Measurements from ENCODE around the gene UVSSA. TPM values are rescaled to one million over a fixed set of nuclear protein-coding genes. Genes with fewer than 3 reads are reported as not detected.
A peak's percentile ranks its signal among the peaks of the same experiment; 100 is the strongest.

Gene UVSSA
- total RNA-seq, 2 donors from 2014 or later, result 18.2 to 26.0 TPM

DNA sequence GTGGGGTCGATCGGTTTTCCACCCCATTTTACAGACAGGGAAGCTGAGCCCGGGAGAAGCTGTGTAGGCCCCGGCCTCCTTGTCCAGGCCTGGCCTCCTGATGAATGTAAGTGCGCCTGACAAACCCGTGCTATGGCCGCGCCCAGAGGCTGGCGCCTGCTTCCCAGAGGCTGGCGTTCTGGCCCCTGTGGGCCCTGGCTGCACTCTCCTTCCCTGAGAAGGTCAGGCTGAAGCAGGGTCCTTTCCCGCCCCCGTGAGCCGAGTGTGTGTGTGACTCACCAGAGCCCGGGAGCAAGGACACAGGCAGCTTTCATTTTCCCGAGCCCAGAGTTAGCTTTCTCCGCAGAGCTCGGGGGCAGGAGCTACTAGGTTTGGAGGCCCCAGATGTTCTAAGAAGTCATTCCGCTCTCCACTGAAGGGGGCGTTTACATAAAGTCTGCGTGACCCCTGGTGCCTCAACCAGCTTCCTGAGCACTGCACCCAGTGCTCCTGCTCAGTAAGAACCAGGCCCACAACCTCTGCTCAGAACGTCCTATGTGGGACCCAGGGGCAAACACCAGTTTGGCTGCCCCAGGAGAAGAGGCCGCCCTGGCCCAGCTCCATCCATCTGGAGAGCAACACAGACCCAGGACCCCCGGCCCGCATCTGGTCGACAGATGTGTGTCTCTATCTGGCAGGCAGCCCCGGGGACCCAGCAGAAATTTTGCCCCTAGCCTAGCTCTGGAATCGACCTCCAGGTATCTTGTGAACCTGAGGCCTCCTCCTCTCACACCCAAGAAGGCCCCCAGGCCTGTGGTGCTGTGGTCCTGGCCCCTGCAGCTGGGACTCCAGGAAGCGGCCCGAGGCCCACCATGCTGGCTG lies 13.6 kb downstream of the UVSSA start:
- TF ChIP-seq, protein P1, sequence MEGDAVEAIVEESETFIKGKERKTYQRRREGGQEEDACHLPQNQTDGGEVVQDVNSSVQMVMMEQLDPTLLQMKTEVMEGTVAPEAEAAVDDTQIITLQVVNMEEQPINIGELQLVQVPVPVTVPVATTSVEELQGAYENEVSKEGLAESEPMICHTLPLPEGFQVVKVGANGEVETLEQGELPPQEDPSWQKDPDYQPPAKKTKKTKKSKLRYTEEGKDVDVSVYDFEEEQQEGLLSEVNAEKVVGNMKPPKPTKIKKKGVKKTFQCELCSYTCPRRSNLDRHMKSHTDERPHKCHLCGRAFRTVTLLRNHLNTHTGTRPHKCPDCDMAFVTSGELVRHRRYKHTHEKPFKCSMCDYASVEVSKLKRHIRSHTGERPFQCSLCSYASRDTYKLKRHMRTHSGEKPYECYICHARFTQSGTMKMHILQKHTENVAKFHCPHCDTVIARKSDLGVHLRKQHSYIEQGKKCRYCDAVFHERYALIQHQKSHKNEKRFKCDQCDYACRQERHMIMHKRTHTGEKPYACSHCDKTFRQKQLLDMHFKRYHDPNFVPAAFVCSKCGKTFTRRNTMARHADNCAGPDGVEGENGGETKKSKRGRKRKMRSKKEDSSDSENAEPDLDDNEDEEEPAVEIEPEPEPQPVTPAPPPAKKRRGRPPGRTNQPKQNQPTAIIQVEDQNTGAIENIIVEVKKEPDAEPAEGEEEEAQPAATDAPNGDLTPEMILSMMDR (IDR thresholded peaks at IDR 0.05), result no peak
- no peak for TF ChIP-seq POLR2A (IDR thresholded peaks at IDR 0.05)
- ATAC-seq, result no peak
- Histone ChIP-seq H3K36me3 (replicated peaks in 1 of 2; ENCODE audit: insufficient read depth in 1 of 2, low read depth in 2 of 2) (peaks cover 0 to 4% of the 10 kb centered on the region in 2 donors), H3K27ac (no peak overlapping the region), H3K4me1 (peaks cover 11% of the 10 kb centered on the region), H3K9me3 (no peaks in the 10 kb centered on the region), H3K27me3 (no peaks in the 10 kb centered on the region), H3K4me3 (no peak overlapping the region)
- intact Hi-C loops (cut with DNase I), result no loop called here
- DNase-seq, result peak in 1 of 4 donors; percentile 28
- 68 to 79% methylated on average over 4 to 17 of the region's 29 CpGs for WGBS, 2 donors

DNA sequence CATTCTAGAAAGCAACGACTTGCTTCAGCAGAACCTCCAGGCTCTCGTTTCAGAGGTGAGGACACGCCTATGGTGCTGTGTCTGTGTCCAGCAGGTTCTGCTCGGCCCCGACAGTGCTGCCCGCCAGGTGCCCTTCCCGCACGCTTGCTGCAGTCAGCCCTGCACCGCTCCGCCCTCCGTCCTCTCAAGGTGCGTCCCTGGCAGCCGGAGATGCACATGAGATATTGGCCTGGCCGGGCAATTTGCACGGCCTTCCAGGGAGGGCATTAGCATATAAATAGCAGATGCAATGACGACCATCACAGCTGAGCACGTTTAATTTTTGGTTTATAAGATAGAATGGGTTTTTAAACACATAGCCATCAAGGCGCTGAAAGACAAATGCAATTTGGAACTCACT lies 14.4 kb downstream of the UVSSA start:
- DNase-seq, result no peak
- no peak for TF ChIP-seq POLR2A (IDR thresholded peaks at IDR 0.05)
- TF ChIP-seq, protein P1 (IDR thresholded peaks at IDR 0.05), result no peak
- H3K27me3 ChIP-seq, result no peaks in the 10 kb centered on the region
- WGBS, 2 donors, result 87 to 90% methylated on average over 18 of the region's 18 CpGs
- no peak overlapping the region for H3K27ac ChIP-seq
- intact Hi-C loops (cut with DNase I), result no loop called here
- peaks cover 0 to 4% of the 10 kb centered on the region in 2 donors for H3K36me3 ChIP-seq (replicated peaks in 1 of 2; ENCODE audit: insufficient read depth in 1 of 2, low read depth in 2 of 2)
- H3K9me3 ChIP-seq, result no peaks in the 10 kb centered on the region
- no peak for ATAC-seq
- no peak overlapping the region for H3K4me3 ChIP-seq
- H3K4me1 ChIP-seq, result peaks cover 12% of the 10 kb centered on the region

DNA sequence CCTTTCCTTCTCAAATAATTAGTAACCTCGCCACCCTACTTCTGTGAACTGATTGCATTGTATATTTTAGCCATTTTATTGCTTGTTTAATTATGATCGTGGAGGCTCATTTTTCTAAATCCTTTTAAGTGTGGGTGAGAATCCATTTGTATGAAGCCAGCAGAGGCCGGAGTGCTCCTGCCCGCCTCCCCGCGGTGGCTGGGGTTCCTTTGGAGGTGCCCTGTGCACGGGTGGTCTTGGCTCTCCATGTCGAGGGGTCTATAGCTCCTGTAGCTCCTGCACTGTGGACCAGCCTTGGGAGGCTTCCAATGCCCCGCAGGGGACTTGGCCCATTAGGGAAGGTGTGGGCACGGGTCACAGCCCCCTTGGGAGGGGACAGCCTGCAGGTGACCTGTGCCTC lies 15.0 kb downstream of the UVSSA start:
- Histone ChIP-seq H3K27ac (no peak overlapping the region), H3K4me3 (no peak overlapping the region), H3K27me3 (no peaks in the 10 kb centered on the region), H3K4me1 (peaks cover 12% of the 10 kb centered on the region), H3K9me3 (no peaks in the 10 kb centered on the region), H3K36me3 (replicated peaks in 1 of 2; ENCODE audit: insufficient read depth in 1 of 2, low read depth in 2 of 2) (peaks cover 0 to 4% of the 10 kb centered on the region in 2 donors)
- 71 to 91% methylated on average over 5 to 10 of the region's 10 CpGs for WGBS, 2 donors
- ATAC-seq (no peak), DNase-seq (no peak)
- TF ChIP-seq, protein P1 (IDR thresholded peaks at IDR 0.05), result no peak
- TF ChIP-seq POLR2A (IDR thresholded peaks at IDR 0.05), result no peak
- intact Hi-C loops (cut with DNase I), result no loop called here

DNA sequence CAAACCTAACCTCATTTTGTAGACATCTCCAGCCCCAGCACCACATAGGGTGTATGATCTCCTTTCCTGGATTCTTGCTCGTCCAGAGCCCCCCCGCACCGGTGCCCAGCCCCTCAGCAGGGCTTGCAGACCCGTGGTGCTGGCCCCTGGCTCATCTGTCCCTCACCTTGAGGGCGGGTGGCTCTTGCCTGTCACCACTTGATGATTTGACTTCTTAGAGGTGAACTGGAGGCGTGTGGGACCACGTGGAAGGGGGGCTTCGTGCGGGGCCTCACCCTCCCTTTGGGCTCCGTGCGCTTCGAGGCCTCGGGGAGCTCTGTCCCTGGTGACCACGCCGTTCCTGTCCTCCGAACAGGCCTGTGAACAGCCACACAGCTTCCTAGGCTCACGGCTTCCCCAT lies 15.5 kb downstream of the UVSSA start:
- ATAC-seq, result no peak
- 93 to 95% methylated on average over 13 to 17 of the region's 17 CpGs for WGBS, 2 donors
- Histone ChIP-seq H3K27me3 (no peaks in the 10 kb centered on the region), H3K4me1 (peaks cover 12% of the 10 kb centered on the region), H3K27ac (no peak overlapping the region), H3K36me3 (replicated peaks in 1 of 2; ENCODE audit: insufficient read depth in 1 of 2, low read depth in 2 of 2) (peaks cover 0 to 4% of the 10 kb centered on the region in 2 donors), H3K4me3 (no peak overlapping the region), H3K9me3 (no peaks in the 10 kb centered on the region)
- DNase-seq, result no peak
- TF ChIP-seq, protein P1 (IDR thresholded peaks at IDR 0.05), result no peak
- TF ChIP-seq POLR2A (IDR thresholded peaks at IDR 0.05), result no peak
- intact Hi-C loops (cut with DNase I), result no loop called here

DNA sequence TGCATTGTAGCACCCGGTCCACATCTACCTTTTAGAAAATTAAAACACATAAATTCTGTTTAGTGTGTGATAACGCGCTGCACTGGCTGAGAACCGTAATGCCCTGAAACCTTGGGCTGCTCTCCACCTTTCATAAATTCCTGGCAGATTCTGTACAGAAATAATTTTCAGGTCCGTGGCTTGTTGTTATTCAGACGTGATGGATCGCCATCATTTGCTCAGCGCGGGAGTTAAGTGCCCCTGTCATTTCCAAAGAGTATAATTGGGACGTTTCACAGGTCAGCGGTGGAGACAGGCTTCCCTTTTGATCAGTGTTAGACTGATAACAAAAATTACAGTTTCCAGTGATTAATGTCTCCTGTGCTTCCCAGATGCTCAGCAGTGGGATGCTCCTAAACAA lies 16.5 kb downstream of the UVSSA start:
- ATAC-seq (no peak), DNase-seq (no peak)
- intact Hi-C loops (cut with DNase I), result no loop called here
- Histone ChIP-seq H3K27me3 (no peaks in the 10 kb centered on the region), H3K27ac (no peak overlapping the region), H3K9me3 (no peaks in the 10 kb centered on the region), H3K4me3 (no peak overlapping the region), H3K4me1 (peaks cover 13% of the 10 kb centered on the region), H3K36me3 (replicated peaks in 1 of 2; ENCODE audit: insufficient read depth in 1 of 2, low read depth in 2 of 2) (peaks cover 0 to 4% of the 10 kb centered on the region in 2 donors)
- no peak for TF ChIP-seq POLR2A (IDR thresholded peaks at IDR 0.05)
- TF ChIP-seq, protein P1 (IDR thresholded peaks at IDR 0.05), result no peak
- 86 to 94% methylated on average over 11 of the region's 11 CpGs for WGBS, 2 donors

Measured in body of pancreas (tissue), 4 donors.